Testis (tissue), 3 donors: Measurements from ENCODE around the gene HYAL3. TPM values are rescaled to one million over a fixed set of nuclear protein-coding genes. Genes with fewer than 3 reads are reported as not detected.

Source experiments
- DNase-seq: peaks from one replicate; pipeline ENCODE4 v3.0.0-alpha.2; 2019
- H3K27ac ChIP-seq, 2 donors: fragments of 200-600 bp; sonication (generic); one replicate each; pipeline ENCODE4 v1.5.1; 2019
- H3K27me3 ChIP-seq: fragments of 200-600 bp; sonication (generic); one replicate; pipeline ENCODE4 v1.5.1; 2019
- H3K36me3 ChIP-seq: fragments of 200-600 bp; sonication (generic); one replicate; pipeline ENCODE4 v1.5.1; 2017; ENCODE audit warnings: low read depth; ENCODE audit errors: missing control alignments
- H3K4me1 ChIP-seq: fragments of 200-600 bp; sonication (generic); one replicate; pipeline ENCODE4 v1.5.1; 2019
- H3K4me3 ChIP-seq, 2 donors: fragments of 200-600 bp; sonication (generic); one replicate each; pipeline ENCODE4 v1.5.1; 2017 to 2019
- H3K9me3 ChIP-seq: fragments of 200-600 bp; sonication (generic); one replicate; pipeline ENCODE4 v1.5.1; 2017
- POLR2A ChIP-seq: fragments of 450-650 bp; IDR thresholded peaks from one replicate; pipeline ENCODE4 v1.6.1; 2017; ENCODE audit warnings: antibody characterized with exemption, mild to moderate bottlenecking, moderate library complexity
- WGBS, 2 donors: methylation state at CpG; one replicate each; pipeline ENCODE4 v1.1.5; 2018; 5-methylcytosine and 5-hydroxymethylcytosine counted together
- intact Hi-C: fragments of 100-400 bp; cut with DNase I; formaldehyde crosslinking; loops from one replicate; pipeline ENCODE4 v1.15.1; 2023; ENCODE audit warnings: low total_unique reads
- polyA plus RNA-seq: library from polyadenylated mRNA; stranded (reverse); fragments of 350-450 nt; fragmentation: Illumina TruSeq; extraction: RNeasy Lipid Tissue Mini Kit (QIAGEN cat#74804); gene quantifications from one replicate; pipeline ENCODE4 v1.2.3, GENCODE V29; 2014; ENCODE audit warnings: low read depth, low replicate concordance; ENCODE audit not compliant: insufficient read depth
- total RNA-seq, 2 donors: library from RNA; depleted of rRNA; stranded (reverse); fragments of >200 nt; gene quantifications; one replicate each; pipeline ENCODE4 v1.2.3, GENCODE V29; 2016
- TF ChIP-seq, protein P1 (sequence below), 3 experiments: fragments of 450-650 bp in 2 of 3; fragments of 200-600 bp in 1 of 3; sonication (generic) in 1 of 3; IDR thresholded peaks; one replicate each; pipeline ENCODE4 v1.5.1; 2016 to 2019; ENCODE audit warnings: antibody characterized with exemption in 3 of 3, mild to moderate bottlenecking in 2 of 3, moderate library complexity in 1 of 3

The HYAL3 gene
- total and polyA plus RNA-seq, 3 donors from 2014 or later = 13.8 to 27.9 (median 25.2) TPM

DNA sequence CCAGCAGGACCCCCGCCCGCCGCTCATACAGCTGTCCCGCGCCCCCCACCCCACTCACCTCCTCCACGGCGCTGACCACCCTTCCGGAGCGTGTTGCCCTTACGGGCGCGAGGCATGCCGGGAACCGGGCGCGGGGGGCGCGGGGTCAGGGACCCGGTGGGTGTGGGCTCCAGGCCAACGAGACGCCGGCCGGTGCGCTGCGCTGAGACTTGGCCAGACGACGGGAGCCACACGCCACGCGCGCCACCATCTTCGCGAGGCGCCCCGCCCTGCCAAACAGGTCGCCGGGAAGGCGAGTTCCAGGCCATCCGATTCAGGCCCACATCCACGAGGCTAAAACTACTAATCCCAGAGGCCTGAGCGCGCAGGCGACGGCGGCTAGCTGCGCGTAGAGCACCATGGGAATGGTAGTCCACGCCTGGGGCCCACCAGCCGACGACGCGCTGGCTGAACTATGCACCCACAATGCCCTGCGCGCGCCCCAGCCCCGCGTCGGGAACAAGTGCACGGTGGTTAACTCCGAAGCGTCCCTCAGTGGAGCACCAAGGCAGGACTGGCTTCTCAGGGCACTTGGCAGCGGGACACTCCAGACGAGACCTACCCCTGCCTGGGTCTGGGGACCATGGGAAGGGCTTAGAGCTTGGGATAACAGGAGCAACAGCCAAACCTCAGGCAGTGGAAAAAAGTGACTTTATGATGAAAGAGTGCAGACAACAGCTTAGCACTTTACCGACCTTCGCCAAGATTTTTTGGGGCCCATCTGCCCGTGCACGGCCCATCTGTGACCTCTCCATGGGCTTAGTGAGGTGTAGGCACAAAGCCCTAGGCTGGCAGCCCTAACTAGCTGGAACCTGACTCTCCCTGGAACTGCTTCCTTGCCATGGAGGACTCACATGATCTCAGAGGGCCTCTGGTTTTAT lies 6.8 kb downstream of the HYAL3 start, which contains the start of gene IFRD2:
IFRD2 (minus strand) TSS at position 271 of the 920 bp plus-strand sequence; CDS start at position 116, 155 bp downstream.
- peak; percentile 99 for DNase-seq
- Histone ChIP-seq H3K4me1 (peaks cover 20% of the 10 kb centered on the region), H3K4me3 (peak within 1 kb of the TSS; percentile 77 to 91), H3K9me3 (no peaks in the 10 kb centered on the region), H3K27me3 (no peaks in the 10 kb centered on the region), H3K36me3 (no peaks in the 10 kb centered on the region), H3K27ac (peak within 1 kb of the TSS; percentile 47 to 80)
- WGBS, 2 donors = 1 to 6% methylated on average over 9 to 49 of the region's 67 CpGs
- intact Hi-C loops = no loop called here
- no peak for TF ChIP-seq POLR2A
- TF ChIP-seq, protein P1, sequence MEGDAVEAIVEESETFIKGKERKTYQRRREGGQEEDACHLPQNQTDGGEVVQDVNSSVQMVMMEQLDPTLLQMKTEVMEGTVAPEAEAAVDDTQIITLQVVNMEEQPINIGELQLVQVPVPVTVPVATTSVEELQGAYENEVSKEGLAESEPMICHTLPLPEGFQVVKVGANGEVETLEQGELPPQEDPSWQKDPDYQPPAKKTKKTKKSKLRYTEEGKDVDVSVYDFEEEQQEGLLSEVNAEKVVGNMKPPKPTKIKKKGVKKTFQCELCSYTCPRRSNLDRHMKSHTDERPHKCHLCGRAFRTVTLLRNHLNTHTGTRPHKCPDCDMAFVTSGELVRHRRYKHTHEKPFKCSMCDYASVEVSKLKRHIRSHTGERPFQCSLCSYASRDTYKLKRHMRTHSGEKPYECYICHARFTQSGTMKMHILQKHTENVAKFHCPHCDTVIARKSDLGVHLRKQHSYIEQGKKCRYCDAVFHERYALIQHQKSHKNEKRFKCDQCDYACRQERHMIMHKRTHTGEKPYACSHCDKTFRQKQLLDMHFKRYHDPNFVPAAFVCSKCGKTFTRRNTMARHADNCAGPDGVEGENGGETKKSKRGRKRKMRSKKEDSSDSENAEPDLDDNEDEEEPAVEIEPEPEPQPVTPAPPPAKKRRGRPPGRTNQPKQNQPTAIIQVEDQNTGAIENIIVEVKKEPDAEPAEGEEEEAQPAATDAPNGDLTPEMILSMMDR (IDR thresholded peaks at IDR 0.05) = no peak

DNA sequence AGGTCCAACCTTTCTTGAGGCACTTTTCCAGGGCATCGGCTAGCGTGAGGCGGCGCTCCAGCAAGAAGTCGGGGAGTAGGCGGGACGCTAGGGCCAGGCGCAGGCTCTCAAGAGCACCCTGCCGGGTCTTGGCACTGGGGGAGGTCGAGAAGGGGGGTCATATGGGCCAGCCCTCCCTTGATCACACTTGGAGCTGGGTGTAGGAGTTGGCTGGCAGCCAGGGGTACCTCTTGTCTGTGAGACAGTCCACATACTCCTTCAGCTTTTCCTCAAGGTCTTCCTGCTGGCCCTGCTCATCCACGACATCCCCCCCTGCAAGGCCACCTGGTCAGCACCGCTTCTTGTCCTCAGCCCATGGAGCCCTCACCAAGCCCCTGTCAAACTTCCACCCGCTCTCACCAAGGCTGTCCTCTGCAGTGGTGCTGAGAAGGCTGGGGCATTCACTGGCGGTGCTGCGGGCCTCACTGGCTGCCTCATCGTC lies 9.0 kb downstream of the HYAL3 start:
- H3K9me3 ChIP-seq = no peaks in the 10 kb centered on the region
- intact Hi-C loops = no loop called here
- no peaks in the 10 kb centered on the region for H3K27me3 ChIP-seq
- no peak overlapping the region for H3K4me3 ChIP-seq
- no peaks in the 10 kb centered on the region for H3K36me3 ChIP-seq
- DNase-seq = no peak
- peaks cover 20% of the 10 kb centered on the region for H3K4me1 ChIP-seq
- TF ChIP-seq, protein P1 (IDR thresholded peaks at IDR 0.05) = no peak
- no peak for TF ChIP-seq POLR2A
- H3K27ac ChIP-seq = no peak overlapping the region
- WGBS, 2 donors = 63 to 92% methylated on average over 13 to 15 of the region's 16 CpGs

DNA sequence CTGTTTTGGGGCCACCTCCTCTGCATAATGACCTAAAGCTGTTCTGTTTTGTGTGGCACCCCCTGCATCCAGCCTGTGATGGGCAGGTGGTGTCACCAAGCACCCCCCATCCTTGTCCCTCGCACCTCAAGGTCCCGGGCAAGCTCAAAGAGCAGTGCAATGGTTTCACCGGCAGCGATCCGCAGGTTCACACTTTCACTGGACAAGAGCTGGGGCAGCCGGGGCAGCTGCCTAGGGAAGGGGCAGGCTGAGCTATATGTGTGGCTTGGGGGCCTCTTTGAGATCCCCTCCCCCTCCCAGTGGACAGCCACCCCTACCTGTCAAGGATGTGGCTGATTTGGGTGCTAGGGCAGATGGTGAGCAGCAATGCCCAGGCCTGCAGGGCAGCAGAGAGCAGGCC lies 10.1 kb downstream of the HYAL3 start:
- Histone ChIP-seq H3K27me3 (no peaks in the 10 kb centered on the region), H3K9me3 (no peaks in the 10 kb centered on the region), H3K4me3 (no peak overlapping the region), H3K36me3 (no peaks in the 10 kb centered on the region), H3K4me1 (peaks cover 20% of the 10 kb centered on the region), H3K27ac (no peak overlapping the region)
- no peak for DNase-seq
- TF ChIP-seq, protein P1 (IDR thresholded peaks at IDR 0.05) = no peak
- TF ChIP-seq POLR2A = no peak
- intact Hi-C loops = no loop called here
- 97 to 100% methylated on average over 3 to 6 of the region's 6 CpGs for WGBS, 2 donors

DNA sequence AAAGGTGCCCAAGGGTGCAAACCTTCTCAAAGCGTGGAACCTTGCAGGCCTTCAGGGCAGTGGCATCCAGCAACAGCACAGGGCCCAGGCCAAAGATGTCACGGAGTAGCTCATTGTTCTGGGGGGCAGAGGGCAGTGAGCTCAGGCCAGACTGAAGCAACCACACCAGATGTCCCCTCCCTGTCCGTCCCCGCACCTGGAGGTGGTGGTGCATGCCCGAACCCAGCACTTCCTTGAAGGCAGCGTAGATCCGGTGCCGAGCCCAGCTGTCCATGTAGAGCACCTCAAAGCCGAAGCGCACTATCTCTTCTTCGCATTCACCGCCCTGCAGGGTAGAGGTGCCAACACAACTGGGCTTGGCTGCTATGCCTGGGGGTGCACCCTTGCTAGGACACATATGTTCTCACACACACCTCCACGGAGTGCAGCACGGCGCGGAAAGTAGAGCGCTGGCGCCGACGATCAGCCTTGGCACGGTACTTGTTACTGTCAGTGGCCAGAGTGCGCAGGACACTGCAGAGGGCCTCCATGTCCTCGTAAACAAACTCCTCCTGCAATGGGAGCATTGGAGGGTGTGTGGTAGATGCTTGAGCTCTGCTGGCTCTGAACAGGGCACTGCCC lies 10.7 kb downstream of the HYAL3 start:
- 91 to 96% methylated on average over 9 to 23 of the region's 23 CpGs for WGBS, 2 donors
- Histone ChIP-seq H3K27ac (no peak overlapping the region), H3K27me3 (no peaks in the 10 kb centered on the region), H3K4me3 (no peak overlapping the region), H3K36me3 (no peaks in the 10 kb centered on the region), H3K9me3 (no peaks in the 10 kb centered on the region), H3K4me1 (peaks cover 20% of the 10 kb centered on the region)
- DNase-seq = no peak
- intact Hi-C loops = no loop called here
- TF ChIP-seq, protein P1 (IDR thresholded peaks at IDR 0.05) = no peak
- no peak for TF ChIP-seq POLR2A
